Measurements from ENCODE around the gene REG1B. TPM values are rescaled to one million over a fixed set of nuclear protein-coding genes. Genes with fewer than 3 reads are reported as not detected.

Gene REG1B
- total RNA-seq, 1 experiment from 2014 or later: not detected

GRCh38 chr2:79099140-79099686 is 11.4 kb upstream of the REG1B start:
- Histone ChIP-seq H3K9ac (ENCODE audit: extremely low read depth, insufficient read length, low read length) (no peak overlapping the region), H3T11ph (ENCODE audit: low read length) (no peak overlapping the region), H3K4me1 (ENCODE audit: insufficient read depth, low read length) (no peaks in the 10 kb centered on the region), H3K14ac (ENCODE audit: insufficient read depth, low read length) (no peak overlapping the region), H3K56ac (ENCODE audit: insufficient read length, low read depth, low read length) (no peak overlapping the region), H3K23ac (ENCODE audit: insufficient read length, low read depth, low read length) (no peak overlapping the region), H2BK12ac (ENCODE audit: insufficient read length, low read depth, low read length) (no peak overlapping the region), H3K4me2 (ENCODE audit: insufficient read depth, insufficient read length, low read length) (no peak overlapping the region), H3K9me3 (ENCODE audit: control insufficient read depth, low read depth, low read length) (no peaks in the 10 kb centered on the region), H3K23me2 (ENCODE audit: insufficient read length, low read depth, low read length, poor library complexity, severe bottlenecking) (no peaks in the 10 kb centered on the region), H2BK5ac (ENCODE audit: insufficient read length, low read length) (no peak overlapping the region), H4K20me1 (ENCODE audit: control insufficient read depth, insufficient read depth, insufficient read length) (no peaks in the 10 kb centered on the region), H3K4ac (ENCODE audit: low read depth, low read length) (no peak overlapping the region), H3K79me1 (ENCODE audit: insufficient read depth, low read depth, low read length, poor library complexity, severe bottlenecking) (no peaks in the 10 kb centered on the region), H4K91ac (ENCODE audit: insufficient read length, low read depth, low read length) (no peak overlapping the region), H2AK5ac (ENCODE audit: insufficient read length, low read length) (no peak overlapping the region), H3K18ac (ENCODE audit: insufficient read length, low read depth, low read length) (no peak overlapping the region), H2BK120ac (ENCODE audit: low read depth, low read length, poor library complexity, severe bottlenecking) (no peak overlapping the region), H4K5ac (ENCODE audit: insufficient read length, low read depth, low read length) (no peak overlapping the region), H2BK20ac (ENCODE audit: low read depth, low read length, poor library complexity, severe bottlenecking) (no peak overlapping the region), H4K8ac (replicated peaks; ENCODE audit: insufficient read length, low read depth, low read length) (no peak overlapping the region), H3K79me2 (ENCODE audit: insufficient read depth, low read length) (no peaks in the 10 kb centered on the region), H2BK15ac (ENCODE audit: low read depth, low read length) (no peak overlapping the region), H3K27ac (ENCODE audit: insufficient read length, low read depth, low read length) (no peak overlapping the region), H3K27me3 (ENCODE audit: insufficient read depth, low read length) (no peaks in the 10 kb centered on the region), H2AFZ (ENCODE audit: low read length) (no peak overlapping the region)
- Mint-ChIP-seq H3K4me3 (no peak overlapping the region), H3K27ac (no peak overlapping the region), H3K4me1 (peaks cover 0 to 2% of the 10 kb centered on the region in 2 experiments; a peak in 1 of 4 replicates), H3K9me3 (peaks cover 10 to 13% of the 10 kb centered on the region in 2 experiments; a peak in 3 of 5 replicates), H3K36me3 (ENCODE audit: insufficient read depth in 1 of 3, low read depth in 3 of 3) (no peaks in the 10 kb centered on the region; a peak in 1 of 7 replicates), H3K27me3 (ENCODE audit: low read depth) (no peaks in the 10 kb centered on the region; the same call in 1 of the 2 replicates)
- no peak for DNase-seq
- no CpG with 5 or more reads among the region's 7 CpGs for WGBS (ENCODE audit: extremely low coverage, insufficient read length, low lambda C conversion rate)
- TF ChIP-seq CTCF (conservative IDR thresholded peaks at IDR 0.05): no peak

Measured in H9 (cell line).